Keratinocyte (primary cell): ENCODE measurements around the gene SLCO3A1. TPM values are rescaled to one million over a fixed set of nuclear protein-coding genes. Genes with fewer than 3 reads are reported as not detected.

Source experiments
- DNase-seq: peaks from one replicate; pipeline ENCODE4 v3.0.0-alpha.2; 2011; ENCODE audit warnings: low read depth, missing footprints, low spot score
- FAIRE-seq: peaks from 2 replicates; lab custom pipeline; 2011; peaks lifted over from hg19 to GRCh38; lab: Jason Lieb, UNC
- H2AFZ ChIP-seq: 2 replicates; pipeline ENCODE4 v1.6.0; 2012; ENCODE audit warnings: low read length, control low read depth, inconsistent platforms; ENCODE audit not compliant: control insufficient read depth
- H3K27ac ChIP-seq: 2 replicates; pipeline ENCODE4 v1.5.1; 2011; ENCODE audit warnings: low read length; ENCODE audit not compliant: control insufficient read depth, insufficient read depth
- H3K27me3 ChIP-seq: 3 replicates; pipeline ENCODE4 v1.6.0; 2011; ENCODE audit warnings: low read length; ENCODE audit not compliant: control insufficient read depth, insufficient read depth; ENCODE audit errors: extremely low read depth
- H3K36me3 ChIP-seq, 2 experiments: 2 replicates in 1 of 2; 3 replicates in 1 of 2; pipeline ENCODE4 v1.5.1; 2011; ENCODE audit warnings: low read length in 2 of 2, mild to moderate bottlenecking in 1 of 2; ENCODE audit not compliant: control insufficient read depth in 2 of 2, insufficient read depth in 2 of 2; ENCODE audit errors: extremely low read depth in 1 of 2
- H3K4me1 ChIP-seq: 3 replicates; pipeline ENCODE4 v1.5.1; 2011; ENCODE audit warnings: low read length; ENCODE audit not compliant: control insufficient read depth, insufficient read depth; ENCODE audit errors: extremely low read depth
- H3K4me2 ChIP-seq: 3 replicates; pipeline ENCODE4 v1.6.0; 2011; ENCODE audit warnings: low read depth, low read length; ENCODE audit not compliant: control insufficient read depth, insufficient read depth; ENCODE audit errors: extremely low read depth
- H3K4me3 ChIP-seq, 3 experiments: fragments of 200-600 bp in 1 of 3; sonication (generic) in 1 of 3; 2 replicates in 2 of 3; 3 replicates in 1 of 3; pipeline ENCODE4 v1.5.1; 2011 to 2016; ENCODE audit warnings: low read length in 3 of 3, mild to moderate bottlenecking in 3 of 3, control low read depth in 2 of 3, inconsistent platforms in 1 of 3, low read depth in 1 of 3, mixed read lengths in 1 of 3, mixed run types in 1 of 3, moderate library complexity in 1 of 3; ENCODE audit not compliant: control insufficient read depth in 2 of 3, insufficient read depth in 2 of 3; ENCODE audit errors: extremely low read depth in 1 of 3
- H3K79me2 ChIP-seq: 2 replicates; pipeline ENCODE4 v1.6.0; 2012; ENCODE audit warnings: low read length; ENCODE audit not compliant: control insufficient read depth, insufficient read depth
- H3K9ac ChIP-seq: 3 replicates; pipeline ENCODE4 v1.6.0; 2011; ENCODE audit warnings: low read length; ENCODE audit not compliant: control insufficient read depth, insufficient read depth; ENCODE audit errors: extremely low read depth
- H3K9me1 ChIP-seq: 3 replicates; pipeline ENCODE4 v1.6.0; 2011; ENCODE audit warnings: low read length; ENCODE audit not compliant: control insufficient read depth, insufficient read depth; ENCODE audit errors: extremely low read depth
- H3K9me3 ChIP-seq: 2 replicates; pipeline ENCODE4 v1.5.1; 2012; ENCODE audit warnings: low read depth, low read length; ENCODE audit not compliant: control insufficient read depth
- H4K20me1 ChIP-seq: 3 replicates; pipeline ENCODE4 v1.6.0; 2011; ENCODE audit warnings: low read length; ENCODE audit not compliant: control insufficient read depth, insufficient read depth; ENCODE audit errors: extremely low read depth
- CTCF ChIP-seq, 3 experiments: IDR thresholded peaks in 1 of 3; conservative IDR thresholded peaks in 1 of 3; optimal IDR thresholded peaks in 1 of 3; 2 replicates in 2 of 3; 3 replicates in 1 of 3; pipeline versions ENCODE3 to v1.5.1; 2011; ENCODE audit warnings: low read length in 3 of 3, mild to moderate bottlenecking in 3 of 3, moderate library complexity in 2 of 3, control low read depth in 1 of 3, inconsistent platforms in 1 of 3; ENCODE audit not compliant: insufficient read depth in 2 of 3; ENCODE audit errors: extremely low read depth in 1 of 3
- EZH2 ChIP-seq: IDR thresholded peaks from one replicate; pipeline ENCODE4 v1.6.1; 2012; ENCODE audit warnings: inconsistent platforms, mild to moderate bottlenecking, low read length, moderate library complexity
- dilution Hi-C: fragments of 300-500 bp; cut with MboI; formaldehyde crosslinking; loops from one replicate; pipeline ENCODE4 v1.7.0; 2020; ENCODE audit warnings: low sequenced_read_pairs; ENCODE audit not compliant: extremely low pct_ligation_motif_present
- polyA plus RNA-seq, 5 experiments: library from polyadenylated mRNA; depleted of rRNA in 3 of 5; stranded (reverse) in 3 of 5; stranded (forward) in 1 of 5; unstranded in 1 of 5; fragments of >200 nt; gene quantifications; 1 replicate in 1 of 5; 2 replicates in 3 of 5; 3 replicates in 1 of 5; pipeline versions ENCODE4 v1.2.1 to v1.2.3, GENCODE V29; 2011 to 2012; ENCODE audit warnings: missing spikeins in 2 of 5, low read depth in 1 of 5, low replicate concordance in 1 of 5

Gene SLCO3A1
- polyA plus RNA-seq, 1 donor (not counting 4 experiments of a cell fraction or from before 2014, with no cell fraction given): 21.3 TPM

DNA sequence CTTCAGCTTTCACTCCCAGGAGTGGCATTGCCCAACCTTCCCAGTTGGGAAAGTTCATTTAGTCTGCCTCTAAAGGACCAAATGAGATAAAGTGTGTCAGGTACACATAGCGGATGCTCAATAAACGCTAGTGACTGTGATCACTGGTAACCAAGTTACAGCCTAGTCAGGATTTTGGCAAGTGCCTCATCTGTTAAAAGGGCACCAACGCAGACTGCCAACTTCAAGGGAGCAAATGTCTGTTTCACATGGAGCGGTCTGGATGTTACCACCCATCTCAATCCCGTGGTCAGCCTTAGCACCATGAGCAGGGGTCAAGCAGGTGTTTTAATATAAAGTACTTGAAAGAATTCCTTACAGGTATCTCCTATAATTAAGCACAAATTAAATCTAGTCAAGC lies 22.7 kb downstream of the SLCO3A1 start:
- no peak overlapping the region for H2AFZ ChIP-seq
- no peak overlapping the region for H3K4me3 ChIP-seq
- H3K4me2 ChIP-seq: no peak overlapping the region
- no peak overlapping the region for H3K27ac ChIP-seq
- no peaks in the 10 kb centered on the region for H3K9me3 ChIP-seq
- no peaks in the 10 kb centered on the region for H4K20me1 ChIP-seq
- FAIRE-seq: no peak
- H3K9ac ChIP-seq: no peak overlapping the region
- H3K9me1 ChIP-seq: no peaks in the 10 kb centered on the region
- peaks cover 14% of the 10 kb centered on the region for H3K4me1 ChIP-seq
- H3K79me2 ChIP-seq: peaks cover 15% of the 10 kb centered on the region
- no peaks in the 10 kb centered on the region for H3K36me3 ChIP-seq
- dilution Hi-C loops: no loop called here
- DNase-seq: no peak
- H3K27me3 ChIP-seq: no peaks in the 10 kb centered on the region
- TF ChIP-seq CTCF (optimal IDR thresholded peaks at IDR 0.05 in 1 of 3, IDR thresholded peaks at IDR 0.05 in 1 of 3, conservative IDR thresholded peaks at IDR 0.05 in 1 of 3; ENCODE audit: extremely low read depth in 1 of 3, insufficient read depth in 2 of 3, low read length in 3 of 3): no peak
- no peak for TF ChIP-seq EZH2

- Histone ChIP-seq H3K9me3 (no peaks in the 10 kb centered on the region), H3K27me3 (no peaks in the 10 kb centered on the region), H2AFZ (no peak overlapping the region), H3K36me3 (no peaks in the 10 kb centered on the region), H3K4me1 (no peaks in the 10 kb centered on the region), H3K79me2 (peaks cover 16% of the 10 kb centered on the region), H4K20me1 (no peaks in the 10 kb centered on the region), H3K9me1 (no peaks in the 10 kb centered on the region), H3K9ac (no peak overlapping the region), H3K27ac (no peak overlapping the region), H3K4me2 (no peak overlapping the region), H3K4me3 (no peak overlapping the region)
- dilution Hi-C loops: no loop called here
- no peak for DNase-seq
- no peak for FAIRE-seq
- TF ChIP-seq EZH2 (no peak), CTCF (optimal IDR thresholded peaks at IDR 0.05 in 1 of 3, IDR thresholded peaks at IDR 0.05 in 1 of 3, conservative IDR thresholded peaks at IDR 0.05 in 1 of 3; ENCODE audit: extremely low read depth in 1 of 3, insufficient read depth in 2 of 3, low read length in 3 of 3) (no peak)
Observed at GRCh38 chr15:91878319-91878870, 24.9 kb downstream of the SLCO3A1 start.
